GM21825 (cell line): ENCODE measurements around the gene KAZN.

Source experiments
- ATAC-seq: cut with Tn5 transposase; IDR thresholded peaks from one replicate; pipeline ENCODE4 v1.9.1; 2021; ENCODE audit warnings: mild to moderate bottlenecking, moderate library complexity; ENCODE audit not compliant: unreplicated experiment

Gene KAZN

DNA sequence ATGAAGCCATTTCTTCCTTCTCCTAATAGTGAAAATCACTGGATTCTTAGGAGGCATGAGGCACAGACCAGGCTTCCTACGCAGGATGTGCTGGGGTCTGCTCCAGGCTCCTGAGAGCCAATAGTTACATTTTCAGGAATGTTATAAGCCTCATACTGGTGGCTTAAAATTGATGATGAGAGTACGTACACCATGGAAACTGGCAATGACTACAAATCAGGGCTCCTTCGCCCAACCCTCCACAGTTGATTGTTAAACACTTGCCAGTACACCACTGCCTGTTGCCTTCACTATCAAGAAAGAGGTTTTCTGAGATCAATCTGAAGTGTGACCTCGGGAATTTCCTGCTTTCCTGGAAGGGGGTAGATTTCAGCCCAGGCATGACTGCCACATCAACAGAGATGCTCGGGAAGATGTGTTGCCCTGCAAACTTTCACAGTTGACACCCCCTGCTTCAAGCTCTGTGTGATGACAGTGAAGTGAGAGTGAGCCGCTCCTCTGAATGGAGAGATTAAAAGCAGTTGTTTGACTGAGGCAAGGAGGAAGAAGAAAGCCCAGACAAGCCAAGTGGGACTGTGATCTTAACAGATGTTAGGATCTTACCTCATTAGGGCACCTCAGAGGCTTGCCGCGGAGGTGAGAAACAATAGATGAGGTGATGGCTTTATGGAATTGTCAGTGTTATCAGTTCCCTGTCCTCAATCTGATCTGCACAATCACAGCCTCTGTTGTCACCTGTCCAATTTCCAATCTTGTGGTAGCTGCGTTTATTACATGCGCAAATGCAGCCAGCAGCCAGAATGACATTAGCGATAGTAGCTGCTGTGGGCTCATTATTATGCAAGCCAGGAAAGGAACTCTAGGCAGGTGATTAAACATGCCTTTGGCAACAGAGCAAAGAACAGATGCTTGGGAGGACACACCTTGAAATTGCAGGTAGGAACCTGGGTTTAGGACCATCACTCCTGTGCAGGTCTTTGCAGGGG lies 277.3 kb downstream of the KAZN start:
- ATAC-seq, result no peak

DNA sequence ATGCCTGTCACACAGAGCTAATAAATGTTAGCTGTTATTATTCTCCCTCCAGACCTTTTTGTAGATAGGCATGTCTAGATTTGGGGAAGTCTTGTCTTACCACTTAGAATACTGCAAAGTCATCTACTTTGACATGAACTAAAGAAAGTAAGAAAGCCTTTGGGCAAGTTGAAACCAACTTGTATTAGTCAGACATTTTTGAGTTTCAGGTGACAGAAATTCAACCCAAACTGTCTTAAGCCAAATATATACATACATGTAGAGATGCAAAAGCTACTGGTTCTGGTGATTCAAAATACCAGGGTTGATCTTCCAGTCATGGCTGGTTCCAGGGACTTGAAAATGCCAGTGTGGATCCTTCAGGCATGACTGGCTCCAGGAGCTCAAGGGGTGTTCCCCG lies 278.3 kb downstream of the KAZN start:
- ATAC-seq, result no peak

DNA sequence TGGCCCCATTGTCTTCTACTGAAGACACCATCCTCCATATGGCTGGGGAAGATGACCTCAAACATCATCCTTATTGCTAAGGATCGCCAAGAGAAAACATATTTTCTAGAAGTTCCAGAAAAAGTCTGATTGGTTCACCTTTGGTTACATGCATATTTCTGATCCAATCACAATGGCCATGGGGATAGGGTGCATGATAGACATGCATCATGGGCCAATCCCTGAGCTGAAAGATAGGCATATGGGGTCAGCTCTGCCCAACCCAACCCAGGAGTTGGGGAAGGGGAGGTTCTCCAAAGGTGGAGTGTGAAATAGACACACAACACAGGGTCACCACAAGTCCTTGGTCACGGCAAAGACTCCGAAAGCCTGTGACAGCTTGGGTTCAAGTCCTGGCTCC lies 278.7 kb downstream of the KAZN start:
- no peak for ATAC-seq

DNA sequence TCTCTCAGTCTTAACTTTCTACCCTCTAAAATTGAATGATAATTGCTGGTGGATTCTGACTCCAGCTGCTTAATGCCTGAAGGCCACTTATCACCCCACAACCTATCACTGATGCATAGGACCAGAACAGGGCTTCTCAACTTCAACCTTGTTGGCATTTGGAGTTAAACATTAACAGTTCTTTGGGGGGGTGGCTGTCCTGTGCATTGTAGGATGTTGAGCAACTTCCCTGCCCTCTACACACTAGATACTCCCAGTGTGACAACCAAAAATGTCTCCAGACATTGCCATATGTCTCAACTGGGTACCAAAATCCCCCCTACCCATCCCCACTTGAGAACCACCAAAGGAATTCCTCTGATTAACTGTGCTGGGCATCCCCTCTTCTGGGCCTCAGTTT lies 279.6 kb downstream of the KAZN start:
- ATAC-seq, result no peak

DNA sequence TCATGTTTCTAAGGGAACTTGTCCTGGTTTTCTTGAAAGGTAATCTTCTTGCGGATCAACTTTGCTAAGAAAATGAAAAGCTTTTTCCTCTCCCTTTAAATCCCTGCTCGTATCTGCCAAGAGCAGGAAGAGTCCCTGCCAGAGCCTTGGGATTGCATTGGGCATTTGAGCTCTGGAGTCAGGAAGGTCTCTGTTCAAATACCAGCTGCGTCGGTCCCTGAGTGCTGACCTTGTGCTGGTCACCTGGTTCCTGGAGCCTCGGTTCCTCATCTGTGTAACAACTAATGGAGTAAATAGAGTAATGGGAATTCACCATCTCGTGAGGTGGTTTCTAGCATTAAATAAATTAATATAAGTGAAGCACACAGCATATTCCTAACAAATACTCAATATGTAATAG lies 280.5 kb downstream of the KAZN start:
- no peak for ATAC-seq

DNA sequence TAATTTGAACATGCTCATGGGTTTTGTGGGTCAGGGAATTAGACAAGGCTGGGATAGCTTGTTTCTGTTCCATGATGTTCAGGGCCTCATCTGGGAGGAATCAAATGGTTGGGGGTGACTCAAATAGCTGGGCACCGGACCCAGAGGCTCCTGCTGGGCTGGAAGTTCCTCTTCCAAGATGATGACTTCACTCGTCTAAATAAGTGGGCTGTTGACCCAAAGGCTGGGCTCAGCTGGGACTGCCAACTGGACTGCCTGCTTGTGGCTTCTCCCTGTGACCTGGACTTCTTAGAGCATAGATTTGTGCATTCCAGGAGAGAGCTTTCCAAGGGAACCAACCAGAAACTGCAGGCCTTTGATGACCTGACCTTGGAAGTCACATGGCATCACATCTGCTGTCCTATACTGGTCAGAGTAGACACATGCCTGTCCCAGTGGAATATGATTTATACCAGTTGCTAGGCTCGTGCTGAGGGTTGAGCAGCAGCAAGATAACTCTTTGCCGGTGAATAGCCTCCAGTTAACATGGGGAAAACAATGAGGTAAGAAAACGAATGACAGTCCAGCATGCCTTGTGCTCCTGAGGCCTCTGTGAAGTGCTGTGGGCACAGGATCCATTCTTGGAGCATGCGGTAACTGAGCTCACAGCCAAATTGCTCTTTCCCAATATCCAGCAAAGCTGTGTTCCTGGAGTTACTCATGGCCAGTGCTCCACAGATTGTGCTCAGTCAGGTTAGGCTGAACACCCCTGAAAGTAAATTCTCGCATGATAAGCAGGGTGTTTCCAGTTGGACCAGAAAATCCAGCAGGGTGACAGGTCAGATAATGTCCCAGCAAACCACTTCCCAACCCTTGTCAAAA lies 282.2 kb downstream of the KAZN start:
- no peak for ATAC-seq

DNA sequence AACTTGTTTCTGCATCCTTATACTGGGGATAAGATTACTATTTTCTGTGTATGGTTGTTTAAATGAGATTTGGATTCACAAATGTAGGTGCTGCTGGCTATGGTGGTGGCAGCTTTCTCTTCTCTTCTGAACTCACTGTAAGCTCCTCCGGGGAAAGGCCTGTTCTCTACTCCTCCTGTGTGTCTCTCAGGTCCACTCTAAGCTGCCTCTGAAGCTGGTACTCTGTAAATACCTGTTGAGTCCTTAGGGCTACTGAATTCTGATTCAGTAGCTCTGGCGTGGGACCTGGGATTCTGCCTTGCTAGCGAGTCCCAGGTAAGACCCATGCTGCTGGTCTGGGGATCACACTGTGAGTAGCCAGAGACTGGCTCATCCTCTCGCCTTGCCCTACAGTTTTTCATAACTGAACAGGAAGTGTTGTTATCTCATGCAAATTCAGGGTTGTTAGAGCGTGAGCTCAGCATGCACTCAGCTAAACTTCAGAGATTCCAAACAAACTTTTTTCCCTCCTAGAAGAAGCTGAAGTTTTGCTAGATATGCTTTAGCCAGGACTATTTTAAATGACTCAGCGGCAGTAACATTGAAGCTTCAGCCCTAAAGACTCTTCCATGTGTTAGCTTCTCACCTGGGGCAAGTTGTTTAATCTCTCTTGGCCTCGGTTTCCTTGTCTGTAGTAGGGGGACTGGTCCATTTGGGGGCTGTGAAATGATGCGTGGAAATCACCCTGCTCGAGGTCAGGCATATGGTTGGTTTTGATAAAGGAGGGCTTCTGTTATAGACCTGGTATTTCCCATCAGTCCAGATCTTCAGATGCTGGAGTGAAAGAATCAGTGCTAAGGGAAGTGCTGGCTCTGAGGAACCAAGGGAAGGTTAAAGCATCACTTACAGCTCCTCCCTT lies 283.5 kb downstream of the KAZN start:
- ATAC-seq, result peak; percentile 60

DNA sequence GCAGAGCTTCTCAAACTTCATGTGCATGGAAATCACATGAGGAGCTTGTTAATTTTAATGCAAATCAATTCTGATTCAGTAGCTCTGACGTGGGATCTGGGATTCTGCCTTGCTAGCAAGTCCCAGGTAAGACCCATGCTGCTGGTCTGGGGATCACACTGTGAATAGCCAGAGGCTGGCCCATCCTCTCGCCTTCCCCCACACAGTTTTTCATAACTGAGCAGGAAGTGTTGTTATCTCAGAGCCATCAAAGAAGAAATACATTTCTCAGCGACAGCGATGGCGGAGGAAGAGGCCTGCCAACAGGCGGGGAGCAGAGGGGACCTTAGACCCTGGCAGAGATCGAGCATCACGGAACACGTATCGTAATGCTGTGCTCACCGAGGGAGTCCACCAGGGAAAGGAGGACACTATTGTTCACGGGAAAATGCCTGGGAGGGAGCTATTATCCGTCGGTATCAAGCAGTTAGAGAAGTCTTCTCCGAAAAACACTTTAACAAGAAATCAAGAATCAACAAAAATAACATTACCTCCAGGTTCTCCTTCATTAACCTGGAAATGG lies 286.2 kb downstream of the KAZN start:
- no peak for ATAC-seq

DNA sequence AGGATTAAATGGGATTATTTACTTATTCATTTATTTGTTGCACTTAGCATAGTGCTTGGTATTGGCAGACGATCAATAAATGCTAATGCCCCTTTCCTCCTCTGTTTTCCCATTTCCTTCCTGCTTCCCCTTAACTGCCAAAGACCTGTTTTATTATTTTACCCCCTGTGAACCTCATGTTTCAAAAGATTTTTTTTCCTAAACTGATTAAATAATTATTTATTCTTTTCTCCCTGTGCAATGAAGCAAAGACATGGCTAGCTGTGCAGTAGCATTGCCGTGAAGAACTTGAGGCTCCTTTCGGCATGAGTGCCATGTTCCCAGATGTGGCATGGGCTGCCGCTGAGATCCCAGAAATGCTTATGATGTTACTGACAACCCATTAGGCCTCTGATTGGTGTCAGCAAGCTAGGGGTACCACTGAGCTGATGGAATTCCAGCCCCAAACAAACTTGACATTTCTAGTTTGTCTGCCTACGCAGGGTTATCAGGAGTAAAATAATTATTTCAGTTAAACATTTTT lies 288.6 kb downstream of the KAZN start:
- no peak for ATAC-seq

DNA sequence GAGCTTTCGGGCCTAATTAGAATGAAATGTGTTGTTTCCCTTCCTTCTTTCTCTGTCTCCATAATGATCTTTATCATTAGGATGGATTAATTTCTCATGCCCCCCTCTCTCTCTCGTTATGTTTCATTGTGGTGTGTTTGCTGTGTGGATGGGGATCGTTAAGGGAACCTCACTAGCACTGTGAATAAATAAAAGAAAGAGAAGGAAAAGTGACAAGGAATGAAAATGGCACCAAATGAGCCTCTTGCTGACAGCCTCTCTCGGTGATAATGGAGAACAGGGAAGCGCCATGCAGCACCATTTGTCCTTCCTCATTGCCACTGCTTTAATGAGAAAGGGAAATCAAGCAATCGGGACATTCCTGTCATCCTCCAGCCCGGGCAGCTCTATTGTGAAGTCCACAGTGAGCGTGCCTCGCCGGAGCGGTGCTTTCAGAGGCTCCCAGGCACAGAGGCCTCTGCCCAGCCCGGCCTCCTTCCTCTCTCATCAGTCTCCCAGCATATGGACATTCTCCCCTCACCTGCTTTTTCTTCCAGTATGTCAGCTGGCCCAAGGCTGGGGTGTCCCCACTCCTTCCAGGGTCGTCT lies 289.4 kb downstream of the KAZN start:
- no peak for ATAC-seq

DNA sequence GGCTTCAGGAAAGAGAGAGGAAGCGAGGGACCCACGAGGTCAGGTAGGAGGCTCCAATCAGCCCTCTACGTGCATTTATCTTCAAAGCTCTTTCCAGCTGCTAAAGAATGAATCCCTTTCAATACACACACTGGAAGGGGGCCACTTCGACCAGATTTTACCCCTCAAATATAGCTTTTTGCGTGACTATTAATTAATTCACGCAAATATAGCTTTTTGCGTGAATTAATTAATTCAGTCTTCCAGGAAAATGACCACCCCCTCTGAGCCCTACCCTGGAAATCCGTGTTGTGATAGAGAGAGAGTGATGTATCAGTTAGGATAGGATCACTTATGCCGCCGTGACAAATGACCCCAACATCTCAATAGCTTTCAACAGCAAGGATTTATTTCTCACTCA lies 289.9 kb downstream of the KAZN start:
- ATAC-seq, result no peak

DNA sequence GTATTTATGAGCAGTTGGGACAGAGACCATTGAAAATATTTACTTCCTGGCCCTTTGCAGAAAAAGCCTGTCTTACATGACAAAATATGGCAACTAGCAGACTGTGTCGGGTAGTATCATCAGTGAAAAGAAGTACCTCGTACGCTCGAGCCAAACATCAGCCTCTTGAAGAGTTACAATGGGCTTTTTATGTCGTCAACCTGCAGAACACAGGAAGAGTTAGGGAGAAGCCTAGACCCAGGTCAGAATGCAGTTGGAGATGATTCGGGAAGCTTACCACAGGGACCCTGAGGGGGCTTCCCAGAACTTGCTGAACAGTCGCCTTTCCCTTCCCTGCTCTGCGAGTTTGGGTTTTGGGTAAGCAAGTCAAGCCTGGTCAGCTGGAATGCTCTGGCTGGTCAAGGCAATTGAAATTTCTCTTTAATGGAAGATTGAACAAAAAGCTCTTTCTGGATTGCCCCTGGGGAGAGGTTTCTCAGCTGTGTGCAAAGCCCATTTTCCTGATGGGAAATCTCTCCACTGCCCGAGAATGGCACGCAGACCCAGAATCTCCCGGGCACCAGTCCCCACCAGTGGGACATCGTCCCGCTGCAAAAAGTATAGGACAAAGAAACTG lies 291.4 kb downstream of the KAZN start:
- ATAC-seq, result no peak

DNA sequence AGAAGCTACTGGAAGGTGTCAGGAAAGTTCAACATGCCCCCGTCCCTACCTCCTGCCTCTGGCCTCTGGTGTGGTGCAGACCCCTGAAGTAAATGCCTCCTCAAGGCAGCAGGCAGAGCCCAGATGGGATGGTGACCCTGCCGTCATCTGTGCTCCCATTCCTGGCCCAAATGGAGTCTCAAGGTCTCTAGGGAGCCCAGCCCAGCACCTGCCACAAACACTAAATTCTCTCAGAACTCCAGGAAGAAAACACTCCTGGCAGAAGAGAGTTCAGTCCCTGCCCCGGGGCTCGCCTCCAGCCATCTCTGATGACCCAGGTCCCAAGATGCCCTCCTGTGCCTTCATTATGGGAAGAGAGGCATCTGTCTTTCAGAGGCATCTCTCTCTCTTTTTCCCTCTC lies 293.5 kb downstream of the KAZN start:
- ATAC-seq, result no peak

DNA sequence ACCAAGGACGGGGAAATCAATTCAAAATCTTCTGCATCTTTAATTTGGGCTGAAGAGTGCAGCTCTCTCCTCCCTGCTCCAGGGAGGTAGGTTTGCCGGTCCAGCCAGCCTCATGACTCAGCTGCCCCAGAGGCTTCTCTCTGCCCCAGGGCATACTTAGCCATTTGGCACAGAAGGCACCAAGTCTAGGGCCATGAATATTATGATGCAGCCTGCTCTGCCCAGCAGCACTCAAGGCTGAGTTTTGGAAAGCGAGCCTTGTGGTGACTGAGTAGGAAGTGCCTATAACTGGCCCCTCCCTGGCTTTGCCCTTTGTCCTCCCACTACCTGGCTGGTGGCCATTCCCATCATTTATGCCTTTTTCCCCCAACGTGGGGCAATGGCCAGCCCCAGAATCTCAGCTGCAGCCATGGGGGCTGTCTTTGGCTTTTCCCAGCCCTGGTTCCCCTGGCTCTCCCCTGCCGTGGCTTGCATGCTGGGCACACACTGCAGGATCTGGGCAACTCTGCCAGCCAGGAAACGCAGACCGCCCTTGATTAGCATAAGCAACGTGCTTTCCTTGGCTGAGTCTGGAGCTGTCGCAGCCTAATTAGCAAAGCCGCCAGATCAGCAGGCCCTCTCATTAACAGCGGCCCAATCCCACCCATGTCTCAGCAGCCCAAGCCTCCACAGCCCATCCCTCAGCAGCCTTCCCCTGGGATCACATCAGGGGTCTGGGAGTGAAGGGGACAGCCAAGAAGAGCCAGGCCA lies 296.5 kb downstream of the KAZN start:
- ATAC-seq, result no peak

DNA sequence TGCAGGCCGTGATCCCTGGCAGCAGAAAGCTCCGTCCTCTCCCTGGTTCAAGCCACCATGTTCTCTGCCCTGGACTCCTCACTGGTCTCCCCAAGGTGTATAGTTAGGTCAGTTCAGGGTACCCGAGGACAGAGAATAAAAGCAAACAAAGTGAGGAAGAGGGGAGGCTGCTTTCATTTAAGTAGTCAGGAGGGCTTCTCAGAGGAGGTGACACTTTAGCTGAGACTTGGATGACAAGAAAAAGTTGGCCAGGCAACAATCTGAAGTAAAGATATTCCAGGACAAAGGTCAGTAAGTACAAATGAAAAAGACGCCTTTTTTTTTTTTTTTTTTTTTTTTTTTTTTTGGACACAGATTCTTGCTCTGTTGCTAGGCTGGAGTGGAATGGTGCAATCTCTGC lies 297.2 kb downstream of the KAZN start:
- ATAC-seq, result no peak

DNA sequence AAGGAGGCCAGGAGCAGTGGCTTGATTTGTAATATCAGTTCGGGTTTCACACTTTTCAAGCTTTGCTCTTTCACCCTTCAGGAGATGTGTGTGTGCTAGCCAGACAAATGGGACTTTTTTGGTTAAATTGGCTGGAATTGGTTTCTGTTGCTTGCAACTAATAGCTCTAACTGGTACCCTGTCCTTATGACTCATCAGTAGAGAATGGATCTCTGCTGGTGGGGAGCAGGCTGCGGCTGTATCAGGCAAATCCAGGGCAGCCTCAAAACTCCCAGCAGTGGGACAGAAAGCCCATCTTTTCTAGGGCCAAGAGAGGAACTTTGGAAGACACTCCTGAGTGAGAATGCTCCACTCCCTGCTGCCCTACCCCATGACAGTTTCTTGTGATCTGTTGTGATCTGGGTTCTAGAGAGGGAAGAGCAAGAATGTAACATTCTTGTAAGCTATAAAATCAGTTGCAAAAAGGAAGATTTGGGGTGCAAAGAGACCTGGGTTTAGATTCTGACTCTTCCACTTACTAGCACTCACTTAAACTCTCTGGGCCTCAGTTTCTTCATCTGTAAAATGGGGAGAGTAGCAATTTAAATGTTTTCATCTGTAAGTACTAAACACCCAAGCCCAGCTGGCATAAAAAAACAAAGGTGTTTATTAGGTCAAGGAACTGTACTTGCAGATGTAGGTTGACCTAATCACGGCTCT lies 298.0 kb downstream of the KAZN start:
- ATAC-seq, result no peak

DNA sequence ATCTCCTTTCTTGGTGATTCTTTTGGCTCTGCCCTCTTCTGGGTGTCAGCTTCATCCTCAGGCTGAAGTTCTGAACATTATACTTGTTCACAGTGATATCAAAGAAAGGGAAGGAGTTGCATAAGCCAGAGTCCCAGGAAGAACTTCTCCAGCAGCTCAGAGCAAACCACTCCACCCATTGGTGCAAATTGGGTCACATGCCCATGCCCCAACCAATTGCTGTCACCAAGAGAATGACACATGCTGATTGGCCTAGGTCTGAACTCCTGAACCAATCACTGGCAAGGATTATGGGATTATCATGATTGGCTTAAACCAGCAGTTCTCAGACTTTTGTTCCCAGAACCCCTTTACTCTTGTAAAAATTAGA lies 298.6 kb downstream of the KAZN start:
- ATAC-seq, result no peak

DNA sequence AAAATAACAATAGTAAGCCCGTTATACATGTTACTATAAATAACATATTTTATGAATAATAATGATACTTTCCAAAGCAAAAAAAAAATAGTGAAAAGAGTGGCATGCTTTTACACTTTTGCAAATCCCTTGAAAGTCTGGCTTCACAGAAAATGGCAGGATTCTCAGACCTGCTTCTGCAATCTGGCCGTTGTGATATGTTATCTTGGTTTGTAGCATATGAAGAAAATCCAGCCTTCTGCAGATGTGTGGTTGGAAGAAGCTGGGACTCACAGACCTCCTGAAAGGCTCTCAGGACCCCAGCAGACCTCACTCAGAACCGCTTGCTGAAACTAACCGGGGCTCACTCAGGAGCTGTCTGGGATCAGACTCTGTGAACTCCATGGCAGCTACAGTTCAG lies 299.1 kb downstream of the KAZN start:
- ATAC-seq, result no peak
